ENCODE data around the gene ITIH3. TPM values are rescaled to one million over a fixed set of nuclear protein-coding genes. Genes with fewer than 3 reads are reported as not detected.

The ITIH3 gene
- total RNA-seq, 4 donors from 2014 or later: 0.89 to 12.8 (median 1.4) TPM

GRCh38 chr3:52844290-52844975 is 49.8 kb downstream of the ITIH3 start:
- no peaks in the 10 kb centered on the region for H3K9me3 ChIP-seq
- no peak overlapping the region for H3K4me3 ChIP-seq (replicated peaks in 1 of 3)
- no peaks in the 10 kb centered on the region for H3K27me3 ChIP-seq
- TF ChIP-seq POLR2A (IDR thresholded peaks at IDR 0.05) (no peak), CTCF (IDR thresholded peaks at IDR 0.05) (no peak)
- intact Hi-C loops (cut with DNase I): no loop called here
- WGBS, 2 donors: 86 to 93% methylated on average over 18 of the region's 18 CpGs
- H3K4me1 ChIP-seq: peaks cover 4 to 31% of the 10 kb centered on the region in 2 donors
- H3K36me3 ChIP-seq: peaks cover 8 to 35% of the 10 kb centered on the region in 2 donors
- DNase-seq: no peak
- H3K27ac ChIP-seq: no peak overlapping the region

DNA sequence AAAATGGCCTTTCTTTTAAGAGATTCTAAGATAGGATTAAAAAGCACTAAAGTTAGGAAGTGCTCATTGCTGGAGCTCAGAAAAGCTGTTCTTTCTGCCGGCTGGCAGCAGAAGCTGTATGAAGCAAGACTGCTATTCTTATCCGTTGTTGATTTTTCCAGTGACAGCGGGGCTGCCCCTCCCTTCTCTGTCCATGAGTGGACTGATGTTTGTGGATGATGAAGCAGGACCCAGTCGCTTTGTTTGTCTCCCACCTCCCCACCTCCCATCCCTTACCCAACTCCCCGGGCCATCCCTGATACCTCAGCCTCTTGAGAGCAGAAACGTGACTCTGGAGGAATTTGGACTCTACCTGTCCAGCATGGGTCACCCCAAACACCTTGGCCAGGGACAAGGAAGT is 50.6 kb downstream of the ITIH3 start:
- Histone ChIP-seq H3K36me3 (peaks cover 8 to 38% of the 10 kb centered on the region in 2 donors), H3K4me1 (peaks cover 4 to 31% of the 10 kb centered on the region in 2 donors), H3K27me3 (no peaks in the 10 kb centered on the region), H3K27ac (peak overlapping the region; percentile 39 to 57 (median 52)), H3K4me3 (replicated peaks in 1 of 3) (no peak overlapping the region), H3K9me3 (no peaks in the 10 kb centered on the region)
- TF ChIP-seq POLR2A (IDR thresholded peaks at IDR 0.05): no peak
- TF ChIP-seq CTCF (IDR thresholded peaks at IDR 0.05): no peak
- WGBS, 2 donors: 39 to 51% methylated on average over 6 of the region's 6 CpGs
- intact Hi-C loops (cut with DNase I): no loop called here
- DNase-seq: peak; percentile 19 to 37

GRCh38 chr3:52845691-52846431 is 51.3 kb downstream of the ITIH3 start:
- peaks cover 8 to 35% of the 10 kb centered on the region in 2 donors for H3K36me3 ChIP-seq
- intact Hi-C loops (cut with DNase I): no loop called here
- WGBS, 2 donors: 64 to 71% methylated on average over 5 to 6 of the region's 7 CpGs
- TF ChIP-seq POLR2A (IDR thresholded peaks at IDR 0.05): no peak
- peak in 2 of 6 experiments; percentile 38 to 49 for TF ChIP-seq CTCF (IDR thresholded peaks at IDR 0.05)
- no peak for DNase-seq
- no peak overlapping the region for H3K4me3 ChIP-seq (replicated peaks in 1 of 3)
- no peaks in the 10 kb centered on the region for H3K9me3 ChIP-seq
- H3K27ac ChIP-seq: peak overlapping the region; percentile 39 to 57 (median 52)
- peaks cover 4 to 31% of the 10 kb centered on the region in 2 donors for H3K4me1 ChIP-seq
- H3K27me3 ChIP-seq: no peaks in the 10 kb centered on the region

DNA sequence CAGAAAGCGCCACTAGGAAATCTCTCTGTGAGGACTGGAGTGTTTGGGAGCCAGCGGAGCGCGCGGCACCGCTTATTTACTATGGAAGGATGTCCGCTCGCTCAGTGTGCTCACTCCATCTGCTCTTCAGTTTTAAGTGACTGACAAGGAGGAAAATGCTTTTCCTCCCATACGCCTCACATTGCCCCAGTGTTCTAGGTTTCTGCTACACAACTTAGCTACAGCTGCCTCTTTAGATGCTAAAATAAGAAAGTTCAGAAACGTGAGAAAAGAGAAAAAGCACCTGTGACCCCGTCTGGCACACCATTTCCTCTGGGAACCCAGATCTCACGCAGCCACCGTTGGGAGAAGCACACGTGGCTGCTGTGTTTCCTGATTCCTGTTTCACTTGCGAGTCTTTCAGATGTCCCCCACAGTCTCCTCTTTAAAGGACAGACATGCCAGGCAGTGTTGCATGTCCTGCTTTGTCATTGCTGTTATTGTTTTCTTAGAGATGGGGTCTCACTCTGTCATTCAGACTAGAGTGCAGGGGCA is 51.9 kb downstream of the ITIH3 start:
- peaks cover 2 to 34% of the 10 kb centered on the region in 2 donors for H3K36me3 ChIP-seq
- peak; percentile 60 to 61 for DNase-seq
- TF ChIP-seq CTCF (IDR thresholded peaks at IDR 0.05) (no peak), POLR2A (IDR thresholded peaks at IDR 0.05) (no peak)
- intact Hi-C loops (cut with DNase I): no loop called here
- H3K4me1 ChIP-seq: peaks cover 4 to 31% of the 10 kb centered on the region in 2 donors
- no peaks in the 10 kb centered on the region for H3K9me3 ChIP-seq
- no peaks in the 10 kb centered on the region for H3K27me3 ChIP-seq
- no peak overlapping the region for H3K4me3 ChIP-seq (replicated peaks in 1 of 3)
- H3K27ac ChIP-seq: peak overlapping the region in 1 of 3 donors; percentile 52
- WGBS, 2 donors: 66 to 67% methylated on average over 15 of the region's 15 CpGs
